MCF 10A (cell line): ENCODE measurements around the gene SELENOI. TPM values are rescaled to one million over a fixed set of nuclear protein-coding genes. Genes with fewer than 3 reads are reported as not detected.
"Not testable (repeated sequence)": the region's sequence is repeated elsewhere in the genome, so short reads cannot be mapped to it uniquely, and the experiment has no call there.

Source experiments
- BruUV-seq: library from RNA; stranded (reverse); fragments of 400-500 nt; replicated peaks from 2 replicates; lab custom pipeline; 2021; lab: Mats Ljungman, UMichigan
- CTCF ChIA-PET: fragments of 300-600 bp; sonication (Branson Sonifier 250); formaldehyde crosslinking; extraction: SDS; loops from one replicate; lab custom pipeline; 2021; ENCODE audit warnings: antibody characterized with exemption, inconsistent platforms; lab: Yijun Ruan, JAX
- POLR2A ChIA-PET: fragments of 300-600, 350-650 bp; sonication (Branson Sonifier 250); formaldehyde crosslinking; extraction: SDS; loops from one replicate; lab custom pipeline; 2020; ENCODE audit warnings: antibody characterized with exemption, inconsistent platforms; lab: Yijun Ruan, JAX
- DNase-seq: peaks from one replicate; pipeline ENCODE4 v3.0.0-alpha.2; 2018; ENCODE audit not compliant: unreplicated experiment
- H3K27ac Mint-ChIP-seq: one replicate; pipeline ENCODE4 v1.8.0; 2022; ENCODE audit warnings: mild to moderate bottlenecking, low read depth, mixed read lengths; ENCODE audit not compliant: unreplicated experiment
- H3K27me3 Mint-ChIP-seq: one replicate; pipeline ENCODE4 v1.8.0; 2022; ENCODE audit warnings: mixed read lengths; ENCODE audit not compliant: insufficient read depth, unreplicated experiment
- H3K36me3 Mint-ChIP-seq: one replicate; pipeline ENCODE4 v1.8.0; 2022; ENCODE audit warnings: mild to moderate bottlenecking, moderate library complexity, mixed read lengths; ENCODE audit not compliant: insufficient read depth, unreplicated experiment
- H3K4me1 Mint-ChIP-seq: one replicate; pipeline ENCODE4 v1.8.0; 2022; ENCODE audit warnings: mixed read lengths; ENCODE audit not compliant: insufficient read depth, unreplicated experiment
- H3K4me3 Mint-ChIP-seq: one replicate; pipeline ENCODE4 v1.8.0; 2022; ENCODE audit warnings: mild to moderate bottlenecking, moderate library complexity, mixed read lengths; ENCODE audit not compliant: unreplicated experiment
- H3K9me3 Mint-ChIP-seq: one replicate; pipeline ENCODE4 v1.8.0; 2022; ENCODE audit warnings: mixed read lengths; ENCODE audit not compliant: unreplicated experiment
- CTCF ChIP-seq: fragments of 200-600 bp; IDR thresholded peaks from one replicate; pipeline ENCODE4 v1.8.0; 2022; ENCODE audit warnings: antibody characterized with exemption, mild to moderate bottlenecking; ENCODE audit not compliant: unreplicated experiment
- intact Hi-C: fragments of 100-400 bp; cut with micrococcal nuclease; formaldehyde crosslinking; loops from 2 replicates; pipeline ENCODE4 v1.14.1; 2022
- total RNA-seq: library from RNA; stranded (reverse); gene quantifications from 2 replicates; pipeline ENCODE4 v1.2.3, GENCODE V29; 2022

The SELENOI gene
- total RNA-seq, 1 experiment from 2014 or later: 51.0 TPM

- no TSS peak for BruUV-seq
- Mint-ChIP-seq H3K4me3 (no peak overlapping the region), H3K4me1 (peaks cover 14% of the 10 kb centered on the region), H3K27ac (no peak overlapping the region), H3K27me3 (no peaks in the 10 kb centered on the region), H3K9me3 (no peaks in the 10 kb centered on the region), H3K36me3 (no peaks in the 10 kb centered on the region)
- CTCF ChIA-PET: interaction anchor here (0.6 to 1.6 kb wide), 8 partner anchors 11 to 492 kb away, joined by 3 to 5 read pairs (median 3); partner anchors contain the start of genes HADHA and HADHB
- POLR2A ChIA-PET: interaction anchor here (0.6 to 8.4 kb wide), 17 partner anchors 17 to 113 kb away, joined by 3 to 126 read pairs (median 4); partner anchors contain the start of genes HADHA, HADHB and SELENOI
- DNase-seq: no peak
- intact Hi-C loops: no loop called here
- no peak for TF ChIP-seq CTCF
Observed at GRCh38 chr2:26327291-26328272, 18.4 kb upstream of the SELENOI start.

- peaks cover 14% of the 10 kb centered on the region for H3K4me1 Mint-ChIP-seq
- ChIA-PET POLR2A (interaction anchor here (2.0 to 8.4 kb wide), 6 partner anchors 15 to 91 kb away, joined by 6 to 126 read pairs (median 14); partner anchors contain the start of genes HADHA, HADHB and SELENOI), CTCF (interaction anchor here (0.5 to 3.4 kb wide), 4 partner anchors 92 to 1510 kb away, joined by 3 to 19 read pairs (median 8); no protein-coding TSS in a partner anchor)
- H3K27me3 Mint-ChIP-seq, DNase-seq, H3K36me3 Mint-ChIP-seq, intact Hi-C loops, BruUV-seq, H3K27ac Mint-ChIP-seq, H3K4me3 Mint-ChIP-seq, H3K9me3 Mint-ChIP-seq: not testable (repeated sequence)
Observed at GRCh38 chr2:26329083-26329482, 16.9 kb upstream of the SELENOI start.

GRCh38 chr2:26330114-26330549 lies 15.8 kb upstream of the SELENOI start:
- H3K27me3 Mint-ChIP-seq: peaks cover 9% of the 10 kb centered on the region
- H3K36me3 Mint-ChIP-seq: no peaks in the 10 kb centered on the region
- ChIA-PET CTCF (interaction anchor here (0.6 to 3.4 kb wide), 21 partner anchors 10 to 388 kb away, joined by 3 to 19 read pairs (median 4); partner anchors contain the start of genes HADHB and SELENOI), POLR2A (interaction anchor here (0.6 to 8.4 kb wide), 11 partner anchors 10 to 1299 kb away, joined by 3 to 126 read pairs (median 8); partner anchors contain the start of genes CCDC121, GPN1, HADHA and HADHB)
- peaks cover 14% of the 10 kb centered on the region for H3K4me1 Mint-ChIP-seq
- no peak overlapping the region for H3K27ac Mint-ChIP-seq
- H3K4me3 Mint-ChIP-seq: no peak overlapping the region
- intact Hi-C loops: loop anchor here (1.0 to 5.0 kb wide), 5 partner anchors 84 to 379 kb away; no protein-coding TSS in a partner anchor
- DNase-seq: peak; percentile 81
- peak; percentile 82 for TF ChIP-seq CTCF
- no TSS peak for BruUV-seq
- no peaks in the 10 kb centered on the region for H3K9me3 Mint-ChIP-seq

GRCh38 chr2:26330604-26331003 lies 15.3 kb upstream of the SELENOI start:
- no TSS peak for BruUV-seq
- Mint-ChIP-seq H3K27me3 (peaks cover 14% of the 10 kb centered on the region), H3K4me3 (no peak overlapping the region), H3K36me3 (no peaks in the 10 kb centered on the region), H3K27ac (no peak overlapping the region), H3K4me1 (peaks cover 13% of the 10 kb centered on the region), H3K9me3 (no peaks in the 10 kb centered on the region)
- ChIA-PET CTCF (interaction anchor here (0.5 to 3.4 kb wide), 25 partner anchors 10 to 389 kb away, joined by 3 to 19 read pairs (median 4); partner anchors contain the start of genes HADHB and SELENOI), POLR2A (interaction anchor here (0.6 to 8.4 kb wide), 12 partner anchors 9 to 1298 kb away, joined by 3 to 126 read pairs (median 7); partner anchors contain the start of genes CCDC121, GPN1, HADHA and HADHB)
- DNase-seq: no peak
- no peak for TF ChIP-seq CTCF
- intact Hi-C loops: loop anchor here (1.0 to 5.0 kb wide), 5 partner anchors 84 to 379 kb away; no protein-coding TSS in a partner anchor

- CTCF ChIA-PET: interaction anchor here (0.5 to 3.4 kb wide), 16 partner anchors 17 to 247 kb away, joined by 3 to 19 read pairs (median 4); partner anchors contain the start of gene HADHB
Observed at GRCh38 chr2:26331321-26331720, 14.6 kb upstream of the SELENOI start.

More at GRCh38 chr2:26331321-26331720, 14.6 kb upstream of the SELENOI start:
- not testable (repeated sequence) for H3K9me3 Mint-ChIP-seq, H3K27ac Mint-ChIP-seq, H3K4me1 Mint-ChIP-seq, DNase-seq, BruUV-seq, H3K4me3 Mint-ChIP-seq, H3K36me3 Mint-ChIP-seq
- intact Hi-C loops: loop anchor here (5.0 kb wide), 2 partner anchors 136 to 246 kb away; no protein-coding TSS in a partner anchor
- POLR2A ChIA-PET: interaction anchor here (0.6 to 8.4 kb wide), 8 partner anchors 13 to 93 kb away, joined by 3 to 126 read pairs (median 6); partner anchors contain the start of genes HADHA, HADHB and SELENOI
- H3K27me3 Mint-ChIP-seq: peaks cover 21% of the 10 kb centered on the region
